NAMALWA (cell line): Measurements from ENCODE around the gene PIM3.

Experiments
- DNase-seq: peaks from one replicate; pipeline ENCODE4 v3.0.0-alpha.2; 2015; ENCODE audit warnings: low spot score

Gene PIM3

GRCh38 chr22:49956418-49956770, 4.2 kb upstream of the PIM3 start:
- DNase-seq: no peak

- DNase-seq: no peak
Measured at GRCh38 chr22:49956914-49957825, 3.4 kb upstream of the PIM3 start.

- no peak for DNase-seq
Measured at GRCh38 chr22:49957826-49958365, 2.7 kb upstream of the PIM3 start.

- no peak for DNase-seq
Measured at GRCh38 chr22:49958366-49958921, 2.1 kb upstream of the PIM3 start.

DNA sequence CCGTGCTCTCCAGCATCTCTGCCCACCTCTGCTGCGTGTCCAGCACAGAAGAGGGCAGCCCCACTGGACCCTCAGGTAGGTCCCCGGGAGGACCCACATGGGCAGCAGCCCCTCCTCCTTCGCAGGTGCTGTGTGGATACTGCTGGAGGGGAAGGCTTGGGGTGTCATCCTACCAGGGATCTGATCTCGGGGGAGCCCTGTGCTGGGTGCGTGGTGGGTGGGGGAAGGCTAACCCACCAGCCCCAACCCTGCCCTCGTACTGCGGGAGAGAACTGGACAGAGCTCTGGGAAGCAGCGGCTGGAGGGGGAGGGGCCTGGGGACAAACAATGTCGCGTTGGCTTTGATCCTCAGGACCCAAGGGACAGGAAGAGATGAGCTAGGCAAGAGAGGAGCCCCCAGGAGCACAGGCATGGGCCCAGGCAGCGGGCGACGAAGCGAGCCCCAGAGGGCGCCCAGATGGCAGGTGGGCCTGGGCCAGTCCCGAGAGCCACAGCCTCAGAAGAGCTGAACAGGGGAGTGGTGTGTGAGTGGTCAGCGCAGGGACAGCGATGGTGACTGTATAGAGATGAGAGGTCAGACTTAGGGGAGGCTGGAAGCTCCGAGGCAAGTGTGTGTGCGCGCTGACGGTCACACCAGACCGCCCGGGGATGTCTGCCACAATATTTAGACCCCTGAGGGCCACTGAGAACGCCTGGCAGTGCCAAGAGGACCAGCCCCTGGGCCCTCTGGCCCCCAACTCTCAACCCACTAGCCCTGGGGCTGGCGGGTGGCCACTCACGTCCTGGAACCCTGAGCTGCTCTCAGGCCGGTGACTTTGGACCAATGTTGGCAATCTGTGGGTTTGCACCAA, 1.4 kb upstream of the PIM3 start:
- DNase-seq: no peak

DNA sequence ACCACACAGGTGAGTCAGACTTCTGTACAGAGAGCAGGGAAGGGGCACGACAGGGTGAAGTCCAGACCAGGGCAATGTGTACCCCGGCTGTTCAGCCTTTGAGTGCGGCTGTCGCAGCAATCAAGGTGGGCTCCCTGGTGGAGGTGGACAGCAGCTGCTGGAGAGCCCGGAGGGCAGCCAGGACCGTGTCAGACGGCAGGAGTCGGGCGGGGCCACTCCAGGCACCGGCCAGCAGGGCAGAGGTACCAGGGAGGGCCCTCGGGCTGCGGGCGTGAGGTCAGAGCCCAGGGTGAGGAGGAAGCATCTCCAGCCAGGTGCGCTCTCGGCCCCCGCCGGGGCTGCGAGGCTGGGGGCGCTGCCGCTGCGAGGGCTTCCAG, 802 bp upstream of the PIM3 start:
- no peak for DNase-seq

DNA sequence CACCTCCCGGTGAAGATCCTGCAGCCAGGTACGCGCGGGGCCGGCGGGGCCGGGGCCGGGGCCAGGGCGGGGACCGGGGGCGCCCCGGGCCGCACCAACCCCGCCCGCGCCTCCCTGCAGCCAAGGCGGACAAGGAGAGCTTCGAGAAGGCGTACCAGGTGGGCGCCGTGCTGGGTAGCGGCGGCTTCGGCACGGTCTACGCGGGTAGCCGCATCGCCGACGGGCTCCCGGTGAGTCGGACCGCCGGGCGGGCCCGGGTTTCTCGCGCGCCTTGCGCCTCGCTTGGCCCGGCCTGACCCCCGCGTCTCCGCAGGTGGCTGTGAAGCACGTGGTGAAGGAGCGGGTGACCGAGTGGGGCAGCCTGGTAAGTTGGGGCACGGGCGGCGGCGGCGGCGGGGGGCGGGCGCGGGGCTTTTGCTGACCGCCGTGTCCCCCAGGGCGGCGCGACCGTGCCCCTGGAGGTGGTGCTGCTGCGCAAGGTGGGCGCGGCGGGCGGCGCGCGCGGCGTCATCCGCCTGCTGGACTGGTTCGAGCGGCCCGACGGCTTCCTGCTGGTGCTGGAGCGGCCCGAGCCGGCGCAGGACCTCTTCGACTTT, 531 bp downstream of the PIM3 start:
- no peak for DNase-seq

GRCh38 chr22:49961601-49962011, 1.0 kb downstream of the PIM3 start:
- peak; percentile 50 for DNase-seq

DNA sequence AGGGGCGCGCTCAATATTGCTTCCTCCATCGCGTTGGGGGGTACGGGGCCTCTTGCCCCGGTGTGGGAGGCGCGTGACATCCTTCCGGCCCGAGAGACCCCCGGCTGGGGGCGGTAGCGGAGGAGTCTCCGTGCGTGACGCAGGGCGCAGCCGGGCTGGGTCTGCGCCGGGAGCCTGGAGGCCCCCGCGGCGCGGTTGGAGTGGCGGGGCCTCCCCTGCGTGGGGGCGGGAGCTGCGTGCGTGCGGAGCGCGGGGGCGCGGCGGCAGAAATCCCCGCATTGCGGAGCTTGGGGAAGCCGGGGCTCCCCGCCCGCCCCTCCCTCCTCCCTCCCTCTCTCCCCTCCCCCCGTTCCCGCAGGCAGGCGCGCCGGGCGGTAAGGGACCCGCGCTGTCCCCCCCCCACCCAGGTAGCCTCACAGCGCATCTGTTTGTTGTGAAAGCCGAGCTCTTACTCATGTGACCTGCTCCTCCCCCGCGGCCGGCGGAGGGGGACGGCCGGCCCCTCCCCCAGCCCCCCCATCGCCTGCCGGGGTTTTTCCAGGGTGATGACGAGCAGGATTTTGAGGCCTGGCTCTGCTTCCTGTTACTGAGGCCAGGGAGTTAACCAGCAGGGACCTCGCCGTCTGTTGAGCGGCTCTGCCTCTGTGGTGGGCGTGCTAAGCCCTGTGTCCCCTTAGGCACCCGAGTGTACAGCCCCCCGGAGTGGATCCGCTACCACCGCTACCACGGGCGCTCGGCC, 1.6 kb downstream of the PIM3 start:
- DNase-seq: peak; percentile 49

DNA sequence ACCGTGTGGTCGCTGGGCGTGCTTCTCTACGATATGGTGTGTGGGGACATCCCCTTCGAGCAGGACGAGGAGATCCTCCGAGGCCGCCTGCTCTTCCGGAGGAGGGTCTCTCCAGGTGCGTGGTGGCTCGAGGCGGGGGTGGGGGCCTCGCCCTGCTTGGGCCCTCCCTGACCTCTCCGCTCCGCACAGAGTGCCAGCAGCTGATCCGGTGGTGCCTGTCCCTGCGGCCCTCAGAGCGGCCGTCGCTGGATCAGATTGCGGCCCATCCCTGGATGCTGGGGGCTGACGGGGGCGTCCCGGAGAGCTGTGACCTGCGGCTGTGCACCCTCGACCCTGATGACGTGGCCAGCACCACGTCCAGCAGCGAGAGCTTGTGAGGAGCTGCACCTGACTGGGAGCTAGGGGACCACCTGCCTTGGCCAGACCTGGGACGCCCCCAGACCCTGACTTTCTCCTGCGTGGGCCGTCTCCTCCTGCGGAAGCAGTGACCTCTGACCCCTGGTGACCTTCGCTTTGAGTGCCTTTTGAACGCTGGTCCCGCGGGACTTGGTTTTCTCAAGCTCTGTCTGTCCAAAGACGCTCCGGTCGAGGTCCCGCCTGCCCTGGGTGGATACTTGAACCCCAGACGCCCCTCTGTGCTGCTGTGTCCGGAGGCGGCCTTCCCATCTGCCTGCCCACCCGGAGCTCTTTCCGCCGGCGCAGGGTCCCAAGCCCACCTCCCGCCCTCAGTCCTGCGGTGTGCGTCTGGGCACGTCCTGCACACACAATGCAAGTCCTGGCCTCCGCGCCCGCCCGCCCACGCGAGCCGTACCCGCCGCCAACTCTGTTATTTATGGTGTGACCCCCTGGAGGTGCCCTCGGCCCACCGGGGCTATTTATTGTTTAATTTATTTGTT, 2.4 kb downstream of the PIM3 start:
- no peak for DNase-seq

- no peak for DNase-seq
Measured at GRCh38 chr22:49963647-49964026, 3.1 kb downstream of the PIM3 start.

DNA sequence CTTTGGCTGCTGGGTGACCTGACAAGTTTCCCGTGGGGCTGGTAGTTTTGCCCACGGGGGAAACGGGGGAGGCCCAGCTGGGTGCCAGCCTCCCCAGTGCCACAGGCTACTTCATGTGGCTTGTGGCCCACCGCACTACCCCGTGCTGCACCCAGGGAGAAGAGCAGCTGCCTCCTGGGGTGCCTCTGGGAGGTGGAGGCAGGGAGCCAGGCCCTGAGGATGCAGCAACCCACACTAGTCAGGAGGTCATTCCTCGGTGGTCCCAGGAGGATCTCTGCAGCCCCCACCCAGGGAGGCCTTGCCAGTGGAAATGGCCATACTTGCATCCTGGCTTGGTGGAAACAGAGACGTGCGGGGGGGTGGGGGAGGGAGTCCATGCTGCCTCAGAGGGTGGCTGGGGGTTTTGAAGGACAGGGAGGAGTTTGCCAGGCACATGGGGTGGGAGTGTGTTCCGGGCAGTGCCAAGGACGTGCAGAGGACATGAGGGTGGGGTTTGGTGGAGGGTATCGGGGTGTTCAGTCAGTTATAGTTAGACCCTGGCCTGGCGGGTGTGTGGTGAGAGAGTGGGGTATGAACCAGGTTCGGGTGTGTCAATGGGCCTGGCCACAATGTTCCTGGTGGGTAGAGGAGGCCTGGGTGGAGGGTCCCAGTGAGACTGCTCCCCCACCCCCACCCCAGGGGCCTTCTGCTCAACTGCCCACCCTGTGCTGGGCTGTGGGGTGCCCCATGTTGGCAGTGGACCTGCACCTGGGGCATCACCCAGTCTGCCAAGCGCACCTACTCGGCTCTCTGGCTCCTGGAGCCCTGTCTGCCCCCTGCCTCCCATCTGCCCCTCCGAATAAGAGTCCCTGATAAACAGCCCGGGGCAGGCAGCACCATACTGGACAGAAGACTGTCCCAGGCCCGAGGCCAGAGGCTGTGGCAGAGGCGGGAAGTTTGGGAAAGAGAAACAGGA, 3.8 kb downstream of the PIM3 start:
- DNase-seq: no peak

DNA sequence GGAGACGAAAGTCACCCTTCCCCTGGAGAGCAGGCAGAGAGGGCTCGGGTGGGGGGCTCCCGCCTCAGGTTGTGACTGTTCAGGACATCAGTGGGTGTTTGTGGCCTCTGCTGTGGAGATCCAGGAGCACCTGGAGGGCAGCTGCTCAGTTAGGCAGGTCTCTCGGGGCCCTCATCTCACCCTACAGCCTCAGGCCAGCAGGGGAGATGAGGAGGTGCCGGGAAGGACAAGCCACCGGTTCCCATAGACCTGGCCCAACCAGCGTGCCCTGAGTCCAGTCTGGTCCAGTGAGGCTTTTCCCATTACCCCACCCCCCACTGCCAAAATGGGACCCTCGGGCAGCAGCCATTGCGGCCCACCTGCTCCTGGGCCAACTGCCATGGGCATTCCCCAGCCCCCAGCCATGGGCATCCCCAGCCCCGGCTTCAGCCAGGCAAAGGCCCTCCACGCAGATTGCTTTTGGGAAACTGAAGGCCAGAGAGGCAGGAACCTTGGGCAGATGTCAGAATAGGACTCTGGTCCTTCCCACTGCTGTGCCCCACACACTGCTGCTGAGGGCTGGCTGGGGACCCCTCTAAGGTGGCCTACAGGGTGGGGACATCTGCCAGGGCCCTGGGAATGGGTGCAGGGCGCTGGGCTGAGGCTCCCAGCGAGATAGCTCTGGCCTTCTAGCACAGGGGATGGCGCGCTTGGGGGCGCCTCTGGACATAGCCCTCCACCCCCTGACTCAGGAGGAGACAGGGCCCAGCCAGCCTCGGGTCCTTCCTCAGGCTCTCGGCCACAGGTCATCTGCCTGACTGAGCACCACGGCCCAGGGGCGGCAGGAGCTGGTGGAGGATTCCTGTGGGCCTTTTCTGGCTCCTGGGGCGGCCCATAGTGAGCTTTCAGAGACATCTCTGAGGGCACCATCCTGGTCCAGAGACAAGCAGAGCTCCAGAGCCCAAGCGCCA, 4.8 kb downstream of the PIM3 start:
- no peak for DNase-seq

GRCh38 chr22:49966041-49966773, 5.6 kb downstream of the PIM3 start:
- no peak for DNase-seq

GRCh38 chr22:49966774-49967705, 6.5 kb downstream of the PIM3 start:
- DNase-seq: no peak

- no peak for DNase-seq
Measured at GRCh38 chr22:49967706-49968208, 7.2 kb downstream of the PIM3 start.
